Right lobe of liver (tissue), 6 donors: Measurements from ENCODE around the gene STOX1. TPM values are rescaled to one million over a fixed set of nuclear protein-coding genes. Genes with fewer than 3 reads are reported as not detected.

Experiments
- ATAC-seq, 4 donors: fragments of 200-7000 bp; cut with Tn5 transposase; one replicate each; pipeline ENCODE4 v1.9.1; 2020; ENCODE audit warnings: mild to moderate bottlenecking in 4 of 4, moderate library complexity in 4 of 4
- DNase-seq, 3 donors: peaks; one replicate each; pipeline ENCODE4 v3.0.0-alpha.2; 2020
- H3K27ac ChIP-seq, 3 donors: fragments of 200-600 bp; one replicate each; pipeline ENCODE4 v1.8.0; 2022
- H3K27me3 ChIP-seq, 2 donors: fragments of 200-600 bp; one replicate each; pipeline ENCODE4 v1.8.0; 2022
- H3K36me3 ChIP-seq, 4 donors: fragments of 200-600 bp; sonication (generic) in 1 of 4; one replicate each; pipeline versions ENCODE4 v1.5.1 to v1.8.0; 2017 to 2022; ENCODE audit warnings: control low read depth in 1 of 4
- H3K4me1 ChIP-seq, 4 donors: fragments of 200-600 bp; sonication (generic) in 1 of 4; one replicate each; pipeline versions ENCODE4 v1.5.1 to v1.8.0; 2017 to 2022; ENCODE audit warnings: control low read depth in 1 of 4
- H3K4me3 ChIP-seq, 3 donors: fragments of 200-600 bp; one replicate each; pipeline ENCODE4 v1.8.0; 2022
- H3K9me3 ChIP-seq, 4 donors: fragments of 200-600 bp; sonication (generic) in 1 of 4; one replicate each; pipeline versions ENCODE4 v1.5.1 to v1.8.0; 2017 to 2022; ENCODE audit warnings: control low read depth in 1 of 4
- POLR2A ChIP-seq: fragments of 450-650 bp; IDR thresholded peaks from one replicate; pipeline ENCODE4 v1.6.1; 2017; ENCODE audit warnings: antibody characterized with exemption, mild to moderate bottlenecking
- WGBS: methylation state at CpG from one replicate; pipeline ENCODE4 v1.1.6; 2018; ENCODE audit warnings: low coverage, low lambda C conversion rate; ENCODE audit not compliant: insufficient coverage; ENCODE audit errors: missing lambda C conversion rate; 5-methylcytosine and 5-hydroxymethylcytosine counted together
- intact Hi-C, 2 donors: fragments of 100-400 bp; cut with DNase I; formaldehyde crosslinking; loops; one replicate each; pipeline versions ENCODE4 v1.11.2 to v1.14.1; 2022
- total RNA-seq, 6 experiments: library from RNA; depleted of rRNA in 2 of 6; stranded (reverse); fragments of >200 nt in 2 of 6; fragmentation: NEBNext Ultra II Directional in 3 of 6; extraction: Animal tissue kit (Norgen Biotek cat#: 25700) in 3 of 6; gene quantifications; one replicate each; pipeline versions ENCODE4 v1.1.0 to v1.2.4, GENCODE V29; 2016 to 2023
- TF ChIP-seq, protein P1 (sequence below), 4 donors: fragments of 200-600 bp in 3 of 4; fragments of 450-650 bp in 1 of 4; IDR thresholded peaks; one replicate each; pipeline versions ENCODE4 v1.5.1 to v1.8.0; 2016 to 2022; ENCODE audit warnings: antibody characterized with exemption in 4 of 4, mild to moderate bottlenecking in 2 of 4
- donor health status: DM: no; HTN: yes; CAD: no.
- donor health status: DM: no; HTN: no; CAD: no.
- donor health status: DM: no; HTN: no; CAD: no.
- donor health status: DM: no; HTN: yes; CAD: no.
- donor health status: DM: no; HTN: yes; CAD: no.

STOX1 gene
- total RNA-seq, 6 experiments from 2014 or later = 0.12 to 0.81 (median 0.20) TPM; not detected in 1

DNA sequence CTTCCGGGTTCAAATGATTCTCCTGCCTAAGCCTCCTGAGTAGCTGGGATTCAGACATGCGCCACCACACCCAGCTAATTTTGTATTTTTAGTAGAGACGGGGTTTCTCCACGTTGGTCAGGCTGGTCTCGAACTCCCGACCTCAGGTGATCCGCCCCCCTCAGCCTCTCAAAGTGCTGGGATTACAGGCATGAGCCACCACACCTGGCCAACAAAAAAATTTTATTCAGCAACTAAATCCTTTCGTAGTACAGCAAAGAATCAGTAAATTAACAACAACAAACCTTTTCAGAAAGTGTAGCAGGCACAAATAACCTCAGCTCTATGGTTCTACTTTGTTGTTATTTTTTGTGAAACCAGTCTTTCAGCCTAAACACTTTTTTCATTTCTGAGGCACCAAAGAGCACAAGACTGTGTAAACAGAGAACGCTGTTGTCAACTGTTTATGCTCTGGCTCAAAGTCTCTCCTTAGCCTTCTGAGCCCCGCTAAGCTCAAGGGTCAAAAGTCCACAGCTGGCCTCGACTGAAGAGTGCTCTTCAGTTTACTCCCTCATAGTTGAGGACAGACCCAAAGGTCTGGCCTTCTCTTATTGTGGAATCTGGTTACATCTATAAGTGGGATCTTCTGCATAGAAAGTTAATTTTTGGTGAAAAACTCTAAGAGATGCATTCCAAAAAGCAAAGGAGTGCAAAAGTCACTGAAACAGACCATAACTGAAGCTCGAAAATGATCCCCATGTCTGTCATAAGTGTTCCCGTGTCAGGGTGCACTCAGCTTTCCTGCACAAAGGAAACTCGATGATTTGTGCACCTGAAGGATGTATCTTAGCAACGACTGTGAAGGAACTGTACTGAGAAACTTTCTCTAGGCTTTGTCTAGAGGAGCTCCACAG, 49.2 kb downstream of the STOX1 start:
- H3K27me3 ChIP-seq = no peaks in the 10 kb centered on the region
- H3K27ac ChIP-seq = peak overlapping the region in 2 of 3 donors; percentile 44 to 50
- H3K4me3 ChIP-seq = no peak overlapping the region
- peak; percentile 96 to 98 (median 97) for ATAC-seq
- peaks cover 0 to 12% (median 0%) of the 10 kb centered on the region in 4 donors for H3K4me1 ChIP-seq
- intact Hi-C loops = no loop called here
- H3K36me3 ChIP-seq = no peaks in the 10 kb centered on the region
- no peaks in the 10 kb centered on the region for H3K9me3 ChIP-seq
- DNase-seq = peak in 1 of 3 donors; percentile 66
- 47% methylated on average over 15 of the region's 15 CpGs for WGBS
- TF ChIP-seq, protein P1, sequence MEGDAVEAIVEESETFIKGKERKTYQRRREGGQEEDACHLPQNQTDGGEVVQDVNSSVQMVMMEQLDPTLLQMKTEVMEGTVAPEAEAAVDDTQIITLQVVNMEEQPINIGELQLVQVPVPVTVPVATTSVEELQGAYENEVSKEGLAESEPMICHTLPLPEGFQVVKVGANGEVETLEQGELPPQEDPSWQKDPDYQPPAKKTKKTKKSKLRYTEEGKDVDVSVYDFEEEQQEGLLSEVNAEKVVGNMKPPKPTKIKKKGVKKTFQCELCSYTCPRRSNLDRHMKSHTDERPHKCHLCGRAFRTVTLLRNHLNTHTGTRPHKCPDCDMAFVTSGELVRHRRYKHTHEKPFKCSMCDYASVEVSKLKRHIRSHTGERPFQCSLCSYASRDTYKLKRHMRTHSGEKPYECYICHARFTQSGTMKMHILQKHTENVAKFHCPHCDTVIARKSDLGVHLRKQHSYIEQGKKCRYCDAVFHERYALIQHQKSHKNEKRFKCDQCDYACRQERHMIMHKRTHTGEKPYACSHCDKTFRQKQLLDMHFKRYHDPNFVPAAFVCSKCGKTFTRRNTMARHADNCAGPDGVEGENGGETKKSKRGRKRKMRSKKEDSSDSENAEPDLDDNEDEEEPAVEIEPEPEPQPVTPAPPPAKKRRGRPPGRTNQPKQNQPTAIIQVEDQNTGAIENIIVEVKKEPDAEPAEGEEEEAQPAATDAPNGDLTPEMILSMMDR (IDR thresholded peaks at IDR 0.05) = no peak
- no peak for TF ChIP-seq POLR2A

DNA sequence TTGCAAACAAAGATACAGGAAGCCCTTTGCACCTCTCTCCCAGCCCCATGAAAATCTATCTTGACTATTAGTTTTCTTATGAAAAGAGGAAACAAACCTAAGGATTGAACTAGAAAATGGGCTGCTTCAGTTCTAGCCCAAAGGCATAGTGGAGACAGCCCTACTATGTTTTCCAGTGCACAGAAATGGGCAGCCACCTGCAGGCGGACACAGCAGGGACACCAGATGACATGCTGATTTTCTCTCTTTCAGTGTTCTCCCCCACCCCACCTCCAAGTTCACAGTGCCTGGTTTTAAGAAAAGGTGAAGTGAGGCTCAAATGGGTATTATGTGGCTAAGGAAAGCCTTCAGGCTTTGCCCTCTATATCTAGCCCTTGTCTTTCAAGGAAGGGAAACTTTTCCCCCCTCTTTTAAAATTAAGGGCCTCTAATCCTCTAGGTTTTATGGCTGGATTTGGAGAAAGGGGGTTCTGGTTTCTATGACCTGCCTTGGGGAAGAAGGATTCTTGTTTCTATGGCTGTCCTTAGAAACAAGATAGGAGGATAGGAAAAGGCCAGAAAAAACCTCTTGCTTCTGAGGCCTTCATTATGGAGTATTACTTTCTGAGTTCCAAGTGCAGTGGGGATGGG, 50.3 kb downstream of the STOX1 start:
- Histone ChIP-seq H3K4me1 (peaks cover 0 to 7% (median 0%) of the 10 kb centered on the region in 4 donors), H3K9me3 (no peaks in the 10 kb centered on the region), H3K4me3 (no peak overlapping the region), H3K27me3 (no peaks in the 10 kb centered on the region), H3K27ac (no peak overlapping the region), H3K36me3 (no peaks in the 10 kb centered on the region)
- 89% methylated on average over 1 of the region's 1 CpG for WGBS
- ATAC-seq (no peak), DNase-seq (no peak)
- intact Hi-C loops = no loop called here
- TF ChIP-seq, protein P1 (IDR thresholded peaks at IDR 0.05) = no peak
- TF ChIP-seq POLR2A = no peak

DNA sequence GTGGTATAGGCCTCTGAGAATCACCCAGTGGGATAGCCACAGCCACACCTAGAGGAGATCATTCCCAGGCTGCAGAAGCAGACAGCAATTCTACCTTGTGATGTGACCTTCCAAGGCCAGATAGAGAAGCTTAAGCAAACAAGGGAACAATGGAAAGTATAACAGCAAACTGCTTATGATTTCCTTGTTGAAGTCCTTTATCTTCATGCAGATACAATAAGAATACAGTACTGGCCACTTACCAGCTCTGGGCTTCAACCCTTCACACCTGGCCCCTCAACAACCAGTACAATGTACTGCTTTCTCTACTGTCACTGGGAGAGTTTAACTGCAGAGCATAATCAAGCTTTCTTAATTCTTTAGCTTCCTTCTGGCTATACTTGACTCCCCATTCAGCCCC, 51.2 kb downstream of the STOX1 start:
- ATAC-seq (no peak), DNase-seq (no peak)
- Histone ChIP-seq H3K9me3 (no peaks in the 10 kb centered on the region), H3K4me1 (peaks cover 0 to 7% (median 0%) of the 10 kb centered on the region in 4 donors), H3K36me3 (no peaks in the 10 kb centered on the region), H3K27ac (no peak overlapping the region), H3K4me3 (no peak overlapping the region), H3K27me3 (no peaks in the 10 kb centered on the region)
- intact Hi-C loops = no loop called here
- TF ChIP-seq POLR2A = no peak
- TF ChIP-seq, protein P1 (IDR thresholded peaks at IDR 0.05) = no peak

DNA sequence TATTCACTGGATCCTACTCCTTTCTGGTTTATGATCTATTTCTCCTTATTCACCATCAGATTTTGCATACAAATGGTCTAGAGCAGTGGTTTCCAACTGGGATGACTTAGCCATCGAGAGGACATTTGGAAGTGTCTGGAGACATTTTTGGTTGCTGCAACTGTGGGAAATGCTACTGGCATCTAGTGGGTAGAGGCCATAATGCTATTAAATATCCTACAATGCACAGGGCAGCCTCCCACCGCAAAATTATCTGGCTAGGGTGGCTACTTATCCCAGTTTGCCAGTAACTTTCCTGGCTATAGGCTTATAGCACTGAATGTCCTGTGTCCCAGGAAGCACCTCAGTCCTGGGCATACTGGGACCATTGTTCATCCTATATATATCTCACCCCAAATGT, 52.3 kb downstream of the STOX1 start:
- H3K4me1 ChIP-seq = peaks cover 0 to 7% (median 0%) of the 10 kb centered on the region in 4 donors
- intact Hi-C loops = no loop called here
- H3K27ac ChIP-seq = no peak overlapping the region

More for the DNA sequence above, 52.3 kb downstream of the STOX1 start:
- H3K9me3 ChIP-seq = no peaks in the 10 kb centered on the region
- 92% methylated on average over 2 of the region's 2 CpGs for WGBS
- no peaks in the 10 kb centered on the region for H3K36me3 ChIP-seq
- TF ChIP-seq, protein P1 (IDR thresholded peaks at IDR 0.05) = no peak
- no peak for TF ChIP-seq POLR2A
- no peaks in the 10 kb centered on the region for H3K27me3 ChIP-seq
- ATAC-seq = no peak
- no peak overlapping the region for H3K4me3 ChIP-seq
- no peak for DNase-seq
